HL-60/S4 treated with retinoic acid at 250 ng/mL for 4 days and 3 days (cell line): ENCODE results near the gene TFF3.

Experiments used
- in situ Hi-C: fragments of 300-500 bp; cut with MboI; formaldehyde crosslinking; loops from 2 replicates; pipeline ENCODE4 v1.7.0; 2022; ENCODE audit warnings: low sequenced_read_pairs

The TFF3 gene

DNA sequence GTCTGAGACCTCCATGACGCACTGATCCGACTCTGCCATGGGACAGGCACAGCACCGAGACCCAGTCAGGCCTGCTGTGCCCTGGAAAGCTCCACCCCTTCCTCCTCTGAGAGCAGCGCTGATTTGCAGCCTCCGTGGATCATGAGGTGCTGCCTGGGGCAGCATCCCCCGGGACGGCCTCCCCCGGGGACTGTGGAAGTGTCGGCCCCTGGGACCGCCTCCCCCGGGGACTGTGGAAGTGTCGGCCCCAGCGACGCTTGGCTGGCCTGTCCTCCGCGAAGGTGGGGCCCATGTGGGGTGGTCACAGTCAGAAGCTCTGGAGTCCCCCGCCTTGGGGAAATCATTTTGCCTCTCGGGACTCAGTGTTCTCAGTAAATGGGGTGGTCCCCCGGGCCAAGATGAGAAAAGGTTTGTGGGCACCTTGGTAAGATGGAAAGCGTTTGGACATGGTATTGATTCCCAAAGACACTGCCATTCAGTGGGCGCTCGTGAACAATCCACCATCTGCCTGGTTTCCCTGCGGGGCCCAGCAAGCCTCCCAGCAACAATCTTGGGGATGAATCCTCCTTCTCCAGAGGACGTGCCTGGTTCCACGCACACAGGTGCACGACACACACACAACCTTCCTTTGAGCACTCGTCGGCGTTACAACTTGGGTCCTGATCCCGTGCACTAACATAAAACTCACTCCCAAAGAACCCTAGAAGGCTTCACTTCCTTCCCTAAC lies 32.6 kb upstream of the TFF3 start:
- in situ Hi-C loops = no loop called here

DNA sequence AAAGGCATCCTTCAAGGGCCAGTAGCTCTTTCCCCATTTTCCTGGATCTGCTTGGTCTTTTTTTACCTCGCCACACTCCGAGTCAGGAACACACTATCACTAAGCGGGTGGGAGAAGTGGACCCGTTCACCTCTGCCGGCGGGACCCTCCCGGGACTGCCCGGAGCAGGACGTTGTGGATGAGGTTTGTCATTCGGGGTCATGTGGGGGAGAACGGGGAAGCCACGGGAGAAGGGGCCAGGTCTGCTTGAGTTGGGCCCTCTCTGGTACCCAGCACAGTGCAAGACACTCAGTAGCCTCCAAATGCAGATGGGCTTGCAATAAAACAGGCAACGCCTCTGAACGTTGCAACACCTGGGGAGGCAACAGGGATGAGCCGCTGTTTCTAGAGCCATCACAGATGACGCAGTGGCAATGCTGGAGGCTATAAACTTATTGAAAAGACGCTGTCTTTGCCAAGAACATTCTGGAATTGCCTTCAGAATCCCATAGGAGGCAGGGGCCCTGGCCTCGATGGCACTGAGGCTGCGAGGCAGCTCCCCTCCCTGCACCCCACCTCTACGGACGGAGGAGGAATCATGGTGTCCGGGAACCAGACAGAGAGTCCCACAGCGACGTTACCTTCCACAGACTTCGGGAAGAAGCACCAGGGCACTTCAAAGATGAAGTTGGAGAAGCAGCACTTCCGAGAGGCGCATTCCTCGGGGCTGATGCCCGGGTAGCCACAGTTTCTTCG lies 31.8 kb upstream of the TFF3 start:
- in situ Hi-C loops = no loop called here

DNA sequence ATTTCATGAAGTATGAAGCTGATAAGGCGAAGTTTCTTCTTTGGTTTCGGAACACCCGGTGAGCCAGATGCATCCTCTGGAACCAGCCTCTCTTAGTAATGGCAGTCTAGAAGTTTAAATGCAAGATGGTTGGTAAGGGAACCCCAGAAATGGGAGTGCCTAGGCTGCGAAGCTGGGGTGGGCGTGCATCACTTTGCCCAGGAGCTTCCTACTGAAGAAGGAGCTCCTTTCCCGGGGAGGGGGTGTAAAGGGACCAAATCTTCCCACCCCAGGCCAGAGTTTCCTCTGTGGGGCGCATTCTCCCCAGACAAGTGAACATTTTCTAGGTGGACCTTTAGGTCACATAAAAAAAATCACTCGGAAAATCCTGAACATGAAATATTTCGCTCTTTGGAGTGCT lies 31.2 kb upstream of the TFF3 start:
- in situ Hi-C loops = no loop called here

DNA sequence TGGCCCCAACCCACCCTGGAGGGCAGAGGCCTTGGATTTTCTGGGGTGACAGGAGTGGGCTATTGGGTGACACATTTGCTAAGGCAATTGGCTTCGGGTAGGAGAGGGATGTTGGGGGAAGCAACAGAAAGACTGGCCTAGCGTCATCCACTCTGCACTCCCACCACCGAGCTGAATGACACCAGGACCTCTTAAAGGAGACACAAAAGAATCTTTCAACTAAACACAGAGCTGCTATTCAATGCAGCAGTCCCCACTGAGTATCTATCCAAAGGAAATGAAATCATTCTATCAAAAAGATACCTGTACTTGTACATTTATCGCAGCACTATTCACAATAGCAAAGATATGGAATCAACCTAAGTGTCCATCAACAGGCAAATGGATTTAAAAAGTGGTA lies 29.4 kb upstream of the TFF3 start:
- in situ Hi-C loops = no loop called here

DNA sequence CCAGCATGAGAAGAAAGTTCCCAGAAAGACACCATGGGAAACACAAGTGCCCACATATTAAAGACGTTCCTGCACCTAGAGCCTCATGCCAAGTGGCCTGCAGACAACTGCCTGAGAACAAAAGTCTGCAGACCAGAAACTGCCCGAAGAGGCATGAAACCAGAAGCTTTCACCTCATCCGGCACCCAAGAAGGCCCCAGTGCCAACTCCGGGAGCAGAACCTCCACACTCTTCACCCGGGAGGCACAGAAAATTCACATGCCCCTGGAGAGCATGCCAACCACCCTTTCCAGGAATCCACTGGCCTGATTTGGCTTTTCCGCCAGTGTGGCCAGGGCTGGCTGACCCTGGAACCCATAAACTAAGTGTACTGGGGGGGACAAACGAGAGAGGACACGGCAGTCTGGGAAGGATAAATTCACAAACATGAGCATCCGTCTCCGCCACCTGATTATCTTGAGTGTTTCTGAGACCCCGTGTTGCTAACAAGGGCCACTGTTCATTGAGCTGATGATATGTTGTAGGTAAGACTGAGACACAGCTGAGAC lies 28.8 kb upstream of the TFF3 start:
- in situ Hi-C loops = no loop called here

DNA sequence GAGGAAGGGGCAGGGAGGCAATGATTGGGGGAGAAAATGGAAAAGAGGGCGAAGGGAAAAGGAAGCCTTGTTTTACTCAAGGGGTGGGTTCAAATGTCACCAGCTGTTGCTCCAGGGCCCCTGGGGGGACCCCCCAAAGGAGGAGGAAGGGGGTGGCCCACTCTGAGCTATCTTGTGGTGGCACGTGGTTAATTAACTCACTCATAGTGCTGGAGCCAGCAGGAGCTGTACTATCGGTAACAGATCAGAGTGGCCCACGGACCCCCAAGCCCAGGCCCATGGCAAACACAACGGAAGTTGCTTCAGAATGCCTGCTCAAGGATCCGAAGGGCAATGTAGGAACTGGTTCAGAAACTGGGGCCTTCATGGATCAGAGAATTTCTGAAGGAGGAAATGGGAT lies 28.3 kb upstream of the TFF3 start:
- in situ Hi-C loops = no loop called here

DNA sequence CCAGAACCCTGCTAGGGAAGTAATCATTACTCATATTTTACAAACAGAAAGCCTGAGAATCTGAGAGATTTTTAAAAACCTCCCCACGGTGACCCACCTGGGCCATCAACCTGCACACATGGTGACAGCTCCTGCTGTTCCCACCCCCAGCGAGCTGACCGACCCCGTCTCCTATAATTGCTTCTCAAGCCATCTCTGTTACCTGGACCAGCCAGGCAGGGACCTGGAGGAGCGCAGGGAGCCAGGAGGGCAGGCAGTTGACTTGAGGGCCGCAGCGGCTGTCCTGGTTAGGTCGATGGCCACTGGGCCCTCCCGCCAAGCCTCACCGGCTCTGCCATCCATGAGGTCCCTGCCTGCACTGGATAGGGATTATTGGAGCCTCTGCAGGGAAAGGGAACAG lies 27.9 kb upstream of the TFF3 start:
- in situ Hi-C loops = no loop called here

DNA sequence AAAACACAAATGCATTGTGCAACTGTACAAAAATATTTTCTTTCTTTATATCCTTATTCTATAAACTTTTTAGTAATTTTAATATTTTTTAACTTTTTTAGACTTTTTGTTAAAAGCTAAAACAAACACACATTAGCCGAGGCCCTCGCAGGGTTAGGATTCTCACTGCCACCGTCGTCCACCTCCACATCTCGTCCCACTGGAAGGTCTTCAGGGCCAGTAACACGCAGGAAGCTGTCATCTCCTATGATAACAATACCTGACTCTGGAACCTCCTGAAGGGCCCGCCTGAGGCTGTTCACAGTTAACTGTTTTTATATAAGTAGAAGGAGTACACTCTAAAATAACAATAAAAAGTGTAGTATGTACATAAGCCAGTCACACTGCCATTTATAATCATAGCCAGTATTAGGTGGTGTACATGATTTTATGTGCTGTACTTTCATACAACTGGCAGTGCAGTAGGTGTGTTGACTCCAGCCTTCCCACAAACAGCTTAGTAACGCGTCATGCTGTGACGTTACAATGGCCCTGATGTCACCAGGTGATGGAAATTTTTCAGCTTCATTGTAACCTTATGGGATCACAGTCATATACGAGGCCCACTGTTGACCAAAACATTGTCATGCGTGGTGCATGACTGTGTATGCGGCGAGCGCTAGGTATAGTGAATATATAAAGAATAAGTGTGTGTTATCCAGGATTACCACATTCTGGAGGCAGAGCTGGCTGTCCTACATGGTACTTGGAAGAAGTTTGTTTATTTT lies 26.8 kb upstream of the TFF3 start:
- in situ Hi-C loops = no loop called here

DNA sequence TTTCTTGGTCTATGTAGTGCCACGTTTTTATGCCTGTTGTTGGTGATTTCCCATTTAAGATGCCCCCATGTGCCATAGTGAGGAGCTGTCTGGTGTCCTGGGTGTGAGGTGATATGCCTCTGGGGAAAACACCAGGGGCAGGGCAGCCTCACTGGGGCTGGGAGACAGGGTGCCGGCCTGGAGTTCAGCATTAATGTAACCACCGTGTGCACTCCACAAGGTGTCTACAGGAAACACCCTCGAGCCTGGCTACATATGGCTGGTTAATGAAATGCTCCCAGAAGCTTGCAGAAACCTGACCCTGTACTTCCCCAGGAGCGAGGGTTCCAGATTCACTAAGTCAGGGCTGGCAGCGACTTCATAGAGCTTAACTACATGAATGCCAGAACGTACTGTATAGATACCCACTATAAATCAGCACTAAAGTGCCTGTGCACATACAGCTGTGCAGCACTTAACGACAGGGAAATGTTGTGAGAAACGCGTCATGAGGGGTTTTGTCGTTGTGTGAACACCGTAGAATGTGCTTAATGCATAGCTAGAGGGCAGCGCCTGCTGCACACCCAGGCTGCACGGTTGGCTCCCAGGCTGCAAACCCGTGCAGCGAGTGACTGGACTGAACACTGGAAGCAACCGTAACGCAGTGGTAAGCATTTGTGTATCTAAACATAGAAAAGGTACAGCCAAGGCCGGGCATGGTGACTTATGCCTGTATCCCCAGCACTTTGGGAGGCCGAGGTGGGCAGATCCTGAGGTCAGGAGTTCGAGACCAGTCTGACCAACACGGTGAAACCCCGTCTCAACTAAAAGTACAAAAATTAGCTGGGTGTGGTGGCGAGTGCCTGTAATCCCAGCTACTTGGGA lies 25.2 kb upstream of the TFF3 start:
- in situ Hi-C loops = no loop called here

DNA sequence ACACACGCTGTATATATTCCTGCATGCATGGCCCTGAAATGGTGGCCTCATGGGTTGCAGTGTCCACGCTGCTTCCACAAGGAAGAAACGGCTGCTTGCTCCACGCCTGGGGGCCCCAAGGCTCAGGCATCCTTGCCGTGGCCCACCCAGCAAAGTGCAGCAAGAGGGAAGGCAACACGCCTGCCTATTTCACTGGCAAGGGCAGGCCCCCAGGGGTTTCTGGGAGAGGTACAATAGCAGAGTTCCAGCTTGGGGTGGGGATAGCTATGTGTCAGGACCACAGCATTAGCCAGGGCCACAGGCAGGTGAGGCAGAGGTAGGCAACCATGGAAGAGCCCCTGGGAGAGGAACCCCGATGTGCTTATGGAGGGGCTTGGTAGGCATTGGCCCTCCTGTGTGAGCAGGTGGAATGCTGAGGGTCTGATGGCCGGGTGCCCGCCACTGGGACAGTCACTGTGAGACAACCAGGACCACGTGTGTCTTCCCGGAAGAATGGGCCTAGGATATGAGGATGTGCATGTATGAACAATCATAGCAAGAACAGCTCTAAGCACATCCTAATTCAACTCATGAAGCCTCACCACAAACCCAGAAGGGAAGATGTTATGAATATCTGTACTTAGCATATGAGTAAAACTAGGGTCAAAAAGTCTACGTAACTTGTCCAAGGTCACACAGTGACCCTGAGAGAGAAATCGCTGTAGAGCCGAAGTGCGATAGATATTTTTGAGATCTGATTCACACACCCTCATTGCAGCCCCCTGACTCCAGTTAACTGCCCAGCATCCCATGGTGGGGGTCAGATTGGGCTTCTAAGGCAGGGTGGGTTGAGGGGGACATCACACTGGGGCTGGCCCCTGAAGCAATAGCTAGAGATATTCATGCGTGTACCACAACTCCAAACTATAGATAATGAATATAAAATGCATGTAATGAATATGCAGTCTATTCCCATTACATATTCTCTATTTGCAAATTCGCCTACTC lies 23.8 kb upstream of the TFF3 start:
- in situ Hi-C loops = no loop called here

DNA sequence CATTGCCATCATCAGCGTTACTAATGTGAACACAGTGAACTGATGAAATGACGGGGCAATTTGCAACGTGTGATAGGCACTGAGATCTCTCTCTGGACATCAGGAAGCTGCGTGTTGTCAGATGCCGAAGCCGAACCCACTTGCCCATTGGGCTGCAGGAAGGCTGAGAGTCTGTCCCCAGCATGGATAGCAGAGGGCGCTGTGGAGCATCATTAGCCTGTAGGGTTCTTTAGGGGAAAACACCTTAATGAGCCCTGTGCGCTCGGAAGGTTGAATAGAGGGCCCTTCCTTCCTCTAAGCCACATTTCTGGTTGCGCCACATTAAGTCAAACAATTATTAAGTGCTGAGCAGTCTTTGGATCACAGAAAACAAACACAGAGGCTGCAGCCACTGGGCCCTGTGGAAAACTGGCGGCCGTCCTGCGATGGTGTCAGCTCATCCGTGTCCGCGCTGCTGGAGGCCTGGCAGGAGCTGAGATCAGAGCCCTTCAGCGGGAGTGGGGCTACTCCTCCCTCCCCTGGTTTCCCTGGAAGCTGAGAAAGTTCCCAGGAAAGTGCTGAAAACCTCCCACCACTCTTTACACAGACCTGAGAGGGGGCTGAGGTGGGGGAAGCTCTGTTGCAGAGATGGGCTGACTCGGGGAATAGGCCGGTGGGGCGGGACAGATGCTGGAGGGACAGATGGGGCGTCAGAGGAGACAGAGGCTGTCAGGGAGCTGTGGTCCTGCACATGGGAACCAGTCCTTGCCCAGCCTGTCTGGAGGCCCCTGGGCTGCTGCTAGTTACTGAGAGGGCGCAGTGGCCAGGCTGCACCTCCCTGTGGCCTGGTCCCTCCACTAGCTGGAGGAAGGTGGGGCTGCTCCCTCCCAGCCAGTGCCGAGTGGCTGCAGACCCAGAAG lies 22.9 kb upstream of the TFF3 start:
- in situ Hi-C loops = no loop called here

DNA sequence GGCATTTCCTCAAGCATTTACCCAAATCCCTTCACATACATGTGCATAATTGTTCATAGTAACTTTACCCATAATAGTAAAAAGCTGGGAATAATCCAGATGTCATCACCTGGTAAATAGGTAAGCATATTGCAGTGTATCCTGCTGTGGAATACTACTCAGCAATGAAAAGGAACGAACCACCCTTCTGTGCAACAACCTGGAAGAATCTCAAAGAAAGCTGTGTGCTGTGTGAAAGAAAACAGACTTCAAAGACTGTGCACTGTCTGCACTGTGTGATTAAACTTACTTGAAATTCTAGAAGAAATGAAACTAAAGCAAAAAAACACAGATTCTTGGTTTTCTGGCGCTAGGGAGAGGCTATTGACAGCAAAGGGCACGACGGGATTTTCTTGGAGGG lies 22.1 kb upstream of the TFF3 start:
- in situ Hi-C loops = no loop called here

DNA sequence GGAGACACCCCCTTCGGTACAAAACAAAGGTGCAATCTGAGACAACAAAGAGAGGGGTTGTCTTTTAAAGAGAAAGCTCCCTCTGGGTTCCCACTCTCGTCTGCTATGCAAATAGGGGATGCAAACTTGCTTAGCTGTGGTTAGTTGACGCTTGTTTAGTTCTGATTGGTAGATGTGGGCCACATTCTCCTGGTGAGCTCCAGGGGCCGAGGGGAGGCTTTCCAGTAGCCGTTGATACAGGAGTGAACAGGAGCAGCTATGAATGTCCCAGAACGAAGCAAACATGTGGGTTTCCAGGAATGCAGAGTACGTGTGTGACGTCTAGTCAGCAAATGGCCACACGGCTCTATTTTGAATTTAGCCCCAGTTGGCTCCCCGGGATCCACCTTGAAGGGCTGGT lies 20.8 kb upstream of the TFF3 start:
- in situ Hi-C loops = no loop called here

DNA sequence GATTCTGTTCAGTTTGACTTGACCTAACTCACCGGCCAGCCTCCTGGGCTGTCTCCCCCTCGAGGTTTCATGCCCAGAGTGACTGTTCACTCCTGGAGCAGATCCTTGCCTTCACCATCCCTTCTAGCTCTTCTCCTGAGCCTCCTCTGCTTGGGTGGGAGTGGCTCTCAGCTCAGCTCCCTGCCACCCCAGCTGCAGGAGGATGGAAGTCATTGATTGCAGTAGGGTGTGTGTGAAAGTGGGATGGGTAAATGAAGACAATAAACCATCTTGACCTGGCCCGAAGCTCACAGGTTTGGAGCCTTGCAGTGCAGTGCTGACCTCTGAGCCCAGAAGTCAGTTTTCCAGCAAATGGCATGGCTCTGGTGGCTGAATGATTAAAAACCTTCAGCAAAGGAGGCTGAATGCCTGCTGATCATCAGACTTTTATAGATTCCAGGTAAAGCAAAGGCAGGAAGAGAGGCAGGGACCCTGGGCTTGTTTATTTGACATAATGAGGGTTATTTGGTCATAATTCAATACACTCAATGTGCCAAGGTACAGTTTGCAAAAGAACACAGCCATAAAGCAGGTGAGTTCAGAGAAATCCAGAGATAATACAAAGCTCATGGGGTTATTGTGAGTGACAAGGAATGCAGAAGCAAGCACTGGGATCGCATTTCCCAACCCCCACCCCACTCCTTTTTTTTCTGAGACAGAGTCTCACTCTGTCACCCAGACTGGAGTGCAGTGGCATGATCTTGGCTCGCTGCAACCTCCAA lies 17.5 kb upstream of the TFF3 start:
- in situ Hi-C loops = no loop called here

DNA sequence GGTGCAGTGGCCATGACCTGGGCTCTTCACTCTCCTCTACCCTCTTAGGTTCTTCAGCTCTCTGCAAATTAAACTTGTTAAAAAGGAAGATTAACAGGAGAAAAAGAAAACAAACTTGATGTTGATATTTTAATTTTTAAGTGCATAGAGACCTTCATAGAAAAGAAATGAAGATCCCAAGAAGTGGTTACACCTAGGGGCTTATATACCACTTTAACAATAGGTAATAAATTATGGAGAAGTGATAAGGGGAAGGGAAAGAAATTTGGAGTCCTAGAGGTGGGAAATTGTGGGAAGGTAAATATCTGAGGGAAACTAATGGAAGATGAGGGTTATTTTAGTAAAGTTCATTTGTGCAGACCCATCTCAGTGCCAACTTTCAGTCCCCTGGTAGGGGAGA lies 16.5 kb upstream of the TFF3 start:
- in situ Hi-C loops = no loop called here

DNA sequence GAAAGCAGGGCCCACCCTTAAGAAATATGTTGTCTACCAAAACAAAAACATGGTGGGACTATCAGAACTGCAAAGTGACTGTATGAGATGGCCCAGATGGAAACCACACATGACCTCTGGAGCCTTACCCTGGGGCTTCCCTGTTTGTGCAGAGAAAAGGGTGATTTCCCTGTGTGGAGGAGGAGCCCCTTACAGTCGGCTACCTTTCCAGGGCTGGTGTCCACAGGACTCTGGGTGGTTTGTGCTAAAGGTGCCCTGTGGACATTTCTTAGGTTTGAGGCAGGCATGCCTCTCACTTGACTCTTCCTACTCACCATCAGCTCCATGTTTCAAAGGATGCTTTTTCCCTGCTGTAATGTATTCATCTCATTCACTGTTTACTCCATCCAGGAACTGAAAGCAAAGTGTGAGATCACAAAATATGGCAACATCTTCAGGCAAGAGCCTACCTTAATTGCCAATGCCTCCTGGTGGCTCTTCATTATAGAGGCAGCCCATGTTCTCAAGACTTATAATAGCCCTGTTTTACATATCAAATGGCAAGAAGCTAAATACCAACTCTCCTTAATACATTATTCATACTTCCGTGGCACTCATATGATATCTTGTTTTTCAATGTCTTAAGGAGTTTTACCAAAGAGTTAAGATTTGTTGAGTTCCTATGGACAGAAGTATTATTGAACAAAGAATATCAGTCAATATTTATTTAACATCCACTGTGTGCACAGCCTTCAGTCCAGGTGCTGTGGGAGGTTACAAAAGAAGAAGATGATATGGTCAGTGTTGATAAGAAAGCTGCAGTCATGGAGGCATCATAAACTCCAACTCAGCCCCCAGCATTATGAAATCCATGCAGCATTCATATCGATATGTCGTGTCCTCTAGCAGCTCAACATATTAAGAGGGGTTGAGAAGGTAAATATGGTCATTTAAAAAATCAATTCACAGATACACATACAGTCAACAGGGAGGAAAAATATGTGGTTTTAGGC lies 15.5 kb upstream of the TFF3 start:
- in situ Hi-C loops = no loop called here

DNA sequence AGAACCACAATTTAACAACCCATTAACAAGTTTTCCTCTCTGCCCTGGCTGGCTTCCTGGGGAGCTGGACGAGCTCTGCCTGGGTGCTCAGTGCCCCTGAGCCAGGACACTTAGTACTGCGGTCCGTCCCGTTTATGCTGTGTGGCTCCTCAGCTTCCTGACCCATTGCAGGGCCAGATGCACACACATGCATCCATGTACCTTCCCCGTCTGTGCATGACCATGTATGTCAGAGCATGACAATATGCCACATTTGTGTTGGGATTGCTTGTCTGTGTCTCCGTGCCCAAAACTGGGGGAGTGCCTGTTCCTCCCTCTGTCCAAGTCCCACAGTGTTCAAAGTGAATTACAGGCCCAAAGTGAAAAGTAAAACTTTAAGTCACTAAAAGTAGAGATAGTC lies 9.7 kb upstream of the TFF3 start:
- in situ Hi-C loops = no loop called here
